GM10248 (cell line): ENCODE results near the gene C7orf33.
"Not testable (repeated sequence)": the region's sequence is repeated elsewhere in the genome, so short reads cannot be mapped to it uniquely, and the experiment has no call there.

Experiments
- CTCF ChIA-PET: fragments of 300-600 bp; sonication (Branson Sonifier 250); formaldehyde crosslinking; extraction: SDS; loops from one replicate; lab custom pipeline; 2021; ENCODE audit warnings: antibody characterized with exemption; lab: Yijun Ruan, JAX
- POLR2A ChIA-PET: fragments of 350-650 bp; sonication (Branson Sonifier 250); formaldehyde crosslinking; extraction: SDS; loops from one replicate; lab custom pipeline; 2020; ENCODE audit warnings: antibody characterized with exemption; lab: Yijun Ruan, JAX
- DNase-seq: peaks from one replicate; pipeline ENCODE4 v3.0.0; 2012; ENCODE audit errors: extremely low spot score
- TF ChIP-seq, protein P1 (sequence below): IDR thresholded peaks from 2 replicates; pipeline ENCODE4 v1.5.1; 2012; ENCODE audit warnings: mild to moderate bottlenecking, low read depth; ENCODE audit errors: extremely low read depth, missing control alignments, control extremely low read depth

Gene C7orf33

DNA sequence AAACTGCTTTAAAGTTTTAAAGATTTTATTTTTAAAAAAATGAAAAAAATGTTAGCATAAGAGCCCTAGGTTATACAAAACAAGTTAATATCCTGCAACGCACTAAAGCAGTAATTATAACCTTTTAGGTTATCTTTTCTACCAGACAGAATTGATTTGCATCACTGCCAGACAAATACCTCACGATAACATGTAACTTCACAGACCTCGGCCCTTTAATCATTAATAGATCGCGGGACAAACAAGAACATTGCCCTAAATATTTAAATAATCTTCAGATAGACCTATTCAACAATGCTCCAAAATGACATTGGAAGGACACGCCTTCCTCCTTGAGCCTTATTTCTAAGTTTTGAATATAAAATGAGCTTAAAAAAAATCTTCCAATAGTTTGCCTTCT, 23.8 kb upstream of the C7orf33 start:
- TF ChIP-seq, protein P1, sequence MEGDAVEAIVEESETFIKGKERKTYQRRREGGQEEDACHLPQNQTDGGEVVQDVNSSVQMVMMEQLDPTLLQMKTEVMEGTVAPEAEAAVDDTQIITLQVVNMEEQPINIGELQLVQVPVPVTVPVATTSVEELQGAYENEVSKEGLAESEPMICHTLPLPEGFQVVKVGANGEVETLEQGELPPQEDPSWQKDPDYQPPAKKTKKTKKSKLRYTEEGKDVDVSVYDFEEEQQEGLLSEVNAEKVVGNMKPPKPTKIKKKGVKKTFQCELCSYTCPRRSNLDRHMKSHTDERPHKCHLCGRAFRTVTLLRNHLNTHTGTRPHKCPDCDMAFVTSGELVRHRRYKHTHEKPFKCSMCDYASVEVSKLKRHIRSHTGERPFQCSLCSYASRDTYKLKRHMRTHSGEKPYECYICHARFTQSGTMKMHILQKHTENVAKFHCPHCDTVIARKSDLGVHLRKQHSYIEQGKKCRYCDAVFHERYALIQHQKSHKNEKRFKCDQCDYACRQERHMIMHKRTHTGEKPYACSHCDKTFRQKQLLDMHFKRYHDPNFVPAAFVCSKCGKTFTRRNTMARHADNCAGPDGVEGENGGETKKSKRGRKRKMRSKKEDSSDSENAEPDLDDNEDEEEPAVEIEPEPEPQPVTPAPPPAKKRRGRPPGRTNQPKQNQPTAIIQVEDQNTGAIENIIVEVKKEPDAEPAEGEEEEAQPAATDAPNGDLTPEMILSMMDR: no peak
- ChIA-PET POLR2A (no interaction called here), CTCF (interaction anchor here (1.1 to 1.3 kb wide), 2 partner anchors 9 to 47 kb away, joined by 3 to 12 read pairs; no protein-coding TSS in a partner anchor)
- DNase-seq: no peak

DNA sequence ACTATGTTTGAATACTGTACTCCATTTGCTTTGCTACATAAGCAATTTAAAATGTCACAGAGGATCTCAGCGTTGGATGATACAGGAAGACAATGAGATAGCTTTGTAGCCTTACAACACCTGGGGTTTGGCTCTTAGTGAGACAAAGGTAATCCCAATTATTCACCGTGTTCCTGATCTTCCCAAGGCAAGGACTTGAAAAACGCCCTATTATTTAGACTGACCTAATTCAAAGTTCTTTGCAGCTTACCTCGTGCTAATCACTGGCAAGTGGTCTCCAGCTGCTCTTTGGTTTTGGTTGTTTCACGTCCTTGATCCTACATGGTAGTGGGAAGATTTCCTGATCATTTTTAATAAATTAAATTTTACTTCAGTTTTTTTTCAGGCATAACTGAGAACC, 23.0 kb upstream of the C7orf33 start:
- POLR2A ChIA-PET: no interaction called here
- CTCF ChIA-PET: interaction anchor here (1.1 to 1.4 kb wide), 3 partner anchors 8 to 48 kb away, joined by 3 to 12 read pairs (median 3); no protein-coding TSS in a partner anchor
- TF ChIP-seq, protein P1: no peak
- no peak for DNase-seq

DNA sequence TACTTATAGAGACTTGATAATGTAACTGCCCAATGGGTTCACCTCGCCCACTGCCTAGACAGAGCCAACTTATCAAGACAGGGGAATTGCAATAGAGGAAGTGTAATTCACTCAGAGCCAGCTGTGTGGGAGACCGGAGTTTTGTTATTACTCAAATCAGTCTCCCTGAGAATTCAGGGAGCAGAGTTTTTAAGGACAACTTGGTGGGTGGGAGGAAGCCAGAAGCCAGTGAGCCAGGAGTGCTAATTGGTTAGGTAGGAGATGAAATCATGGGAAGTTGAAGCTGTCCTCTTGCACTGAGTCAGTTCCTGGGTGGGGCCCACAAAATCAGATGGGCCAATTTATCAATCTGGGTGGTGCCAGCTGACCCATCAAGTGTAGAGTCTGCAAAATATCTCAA, 20.1 kb upstream of the C7orf33 start:
- DNase-seq: no peak
- POLR2A ChIA-PET: no interaction called here
- TF ChIP-seq, protein P1: no peak
- CTCF ChIA-PET: interaction anchor here (1.3 to 1.4 kb wide), 2 partner anchors 14 to 393 kb away, joined by 3 to 4 read pairs; no protein-coding TSS in a partner anchor

DNA sequence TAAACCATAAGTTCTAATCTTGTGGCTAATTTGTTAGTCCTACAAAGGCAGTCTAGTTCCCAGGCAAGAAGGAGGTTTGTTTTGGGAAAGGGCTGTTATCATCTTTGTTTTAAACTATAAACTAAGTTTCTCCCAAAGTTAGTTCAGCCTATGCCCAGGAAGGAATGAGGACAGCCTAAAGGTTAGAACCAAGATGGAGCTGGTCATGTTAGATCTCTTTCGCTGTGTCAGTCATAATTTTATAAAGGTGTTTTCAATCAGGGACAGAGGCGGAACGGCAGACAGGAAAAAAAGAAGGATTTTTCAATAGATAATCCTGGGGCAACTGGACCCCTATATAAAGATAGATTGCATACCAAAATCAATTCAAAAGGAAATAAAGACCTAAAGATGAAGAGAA, 19.6 kb upstream of the C7orf33 start:
- DNase-seq, POLR2A ChIA-PET: not testable (repeated sequence)
- CTCF ChIA-PET: interaction anchor here (1.0 to 1.3 kb wide), 2 partner anchors 9 to 392 kb away, joined by 3 read pairs; no protein-coding TSS in a partner anchor

DNA sequence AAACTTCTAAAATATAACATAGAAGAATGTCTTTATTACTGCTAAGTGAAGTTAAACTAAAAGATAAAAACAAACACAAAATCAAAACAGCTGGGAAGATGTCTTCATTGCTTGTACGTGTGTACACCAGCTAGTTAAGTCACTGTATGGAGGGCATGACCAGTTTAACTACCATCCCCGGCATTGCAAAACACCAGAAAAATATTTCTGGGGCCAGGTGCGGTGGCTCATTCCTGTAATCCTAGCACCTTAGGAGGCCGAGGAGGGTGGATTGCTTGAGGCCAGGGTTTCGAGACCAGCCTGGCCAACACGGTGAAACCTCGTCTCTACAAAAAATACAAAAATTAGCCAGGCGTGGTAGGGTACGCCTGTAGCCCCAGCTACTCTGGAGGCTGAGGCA, 19.2 kb upstream of the C7orf33 start:
- ChIA-PET POLR2A (no interaction called here), CTCF (interaction anchor here (0.5 to 1.3 kb wide), 3 partner anchors 9 to 392 kb away, joined by 3 read pairs; no protein-coding TSS in a partner anchor)
- DNase-seq: no peak
- TF ChIP-seq, protein P1: no peak

DNA sequence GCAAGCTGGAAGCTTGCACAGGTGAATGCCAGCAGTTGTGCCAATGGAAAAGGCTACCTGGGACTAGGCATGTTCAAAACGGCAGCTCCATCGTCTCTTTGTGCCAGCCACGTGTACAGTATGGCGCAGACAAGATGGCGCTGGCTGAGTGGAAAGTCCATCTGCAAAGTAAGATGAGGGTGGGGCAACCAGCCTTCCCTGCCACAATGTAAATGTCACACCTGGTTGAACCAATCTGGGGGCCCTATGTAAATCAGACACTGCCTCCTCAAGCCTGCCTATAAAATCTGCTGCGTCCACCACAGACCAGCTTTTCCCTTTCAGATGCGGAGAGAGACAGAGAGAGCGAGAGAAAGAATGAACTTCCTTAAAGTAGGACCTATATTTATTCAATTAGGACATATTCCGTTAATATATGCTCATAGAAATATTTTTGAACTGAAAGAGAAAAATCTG, 18.5 kb upstream of the C7orf33 start:
- CTCF ChIA-PET: interaction anchor here (0.5 kb wide), 1 partner anchor 317 kb away, joined by 3 read pairs; no protein-coding TSS in a partner anchor
- TF ChIP-seq, protein P1: no peak
- no peak for DNase-seq
- POLR2A ChIA-PET: no interaction called here

DNA sequence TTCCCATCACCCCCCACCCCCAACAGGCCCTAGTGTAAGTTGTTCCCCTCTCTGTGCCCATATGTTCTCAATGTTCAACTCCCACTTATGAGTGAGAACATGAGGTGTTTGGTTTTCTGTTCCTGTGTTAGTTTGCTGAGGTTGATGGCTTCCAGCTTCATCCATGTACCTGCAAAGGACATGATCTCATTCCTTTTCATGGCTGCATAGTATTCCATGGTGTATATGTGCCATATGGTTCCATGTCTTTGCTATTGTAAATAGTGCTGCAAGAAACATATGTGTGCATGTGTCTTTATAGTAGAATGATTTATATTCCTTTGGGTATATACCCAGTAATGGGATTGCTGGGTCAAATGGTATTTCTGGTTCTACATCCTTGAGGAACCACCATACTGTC, 17.0 kb upstream of the C7orf33 start:
- DNase-seq: not testable (repeated sequence)
- CTCF ChIA-PET: interaction anchor here (1.3 to 5.7 kb wide), 6 partner anchors 11 to 393 kb away, joined by 3 to 56 read pairs (median 26); partner anchors contain the start of gene CUL1

More for the DNA sequence above, 17.0 kb upstream of the C7orf33 start:
- POLR2A ChIA-PET: not testable (repeated sequence)
